Kidney (tissue), 14 donors: Measurements from ENCODE around the gene TMCC1. TPM values are rescaled to one million over a fixed set of nuclear protein-coding genes. Genes with fewer than 3 reads are reported as not detected.

Experiments
- DNase-seq, 5 donors: peaks; one replicate each; pipeline ENCODE4 v3.0.0-alpha.2; 2013 to 2020
- FAIRE-seq: peaks from 2 replicates; lab custom pipeline; 2012; peaks lifted over from hg19 to GRCh38; lab: Jason Lieb, UNC
- H3K27ac ChIP-seq, 2 donors: one replicate each; pipeline ENCODE4 v1.7.0; 2013; ENCODE audit warnings: low read depth in 2 of 2, low read length in 2 of 2, inconsistent platforms in 1 of 2
- H3K27me3 ChIP-seq: one replicate; pipeline ENCODE4 v1.7.1; 2013; ENCODE audit warnings: low read length, inconsistent platforms; ENCODE audit not compliant: control insufficient read depth, insufficient read depth
- H3K36me3 ChIP-seq, 3 donors: one replicate each; pipeline versions ENCODE4 v1.7.0 to v1.7.1; 2013; ENCODE audit warnings: low read length in 3 of 3, control low read depth in 1 of 3, inconsistent platforms in 1 of 3; ENCODE audit not compliant: insufficient read depth in 3 of 3, control insufficient read depth in 2 of 3
- H3K4me1 ChIP-seq, 3 donors: one replicate each; pipeline versions ENCODE4 v1.7.0 to v1.7.1; 2013; ENCODE audit warnings: low read length in 3 of 3, inconsistent platforms in 1 of 3, low read depth in 1 of 3; ENCODE audit not compliant: control insufficient read depth in 2 of 3, insufficient read depth in 2 of 3
- H3K4me3 ChIP-seq, 3 donors: one replicate each; pipeline versions ENCODE4 v1.7.0 to v1.8.1; 2013; ENCODE audit warnings: low read length in 3 of 3, control low read depth in 1 of 3, inconsistent platforms in 1 of 3
- H3K9ac ChIP-seq, 3 donors: one replicate each; pipeline versions ENCODE4 v1.7.0 to v1.7.1; 2013; ENCODE audit warnings: low read length in 3 of 3, control low read depth in 1 of 3, inconsistent platforms in 1 of 3
- H3K9me3 ChIP-seq, 3 donors: one replicate each; pipeline versions ENCODE4 v1.7.0 to v1.7.1; 2013; ENCODE audit warnings: low read length in 3 of 3, control low read depth in 1 of 3, inconsistent platforms in 1 of 3; ENCODE audit not compliant: control insufficient read depth in 2 of 3, insufficient read depth in 1 of 3
- intact Hi-C: fragments of 100-400 bp; cut with DNase I; formaldehyde crosslinking; loops from one replicate; pipeline ENCODE4 v1.11.1; 2022
- polyA plus RNA-seq: library from polyadenylated mRNA; stranded (reverse); fragments of 350-450 nt; fragmentation: Illumina TruSeq; extraction: RNeasy Lipid Tissue Mini Kit (QIAGEN cat#74804); gene quantifications from one replicate; pipeline ENCODE4 v1.2.3, GENCODE V29; 2014; ENCODE audit warnings: low read depth, low replicate concordance; ENCODE audit not compliant: insufficient read depth
- total RNA-seq: library from RNA; stranded (reverse); fragmentation: NEBNext Ultra II Directional; extraction: Animal tissue kit (Norgen Biotek cat#: 25700); gene quantifications from one replicate; pipeline ENCODE4 v1.2.1, GENCODE V29; 2021
- TF ChIP-seq, protein P1 (sequence below): IDR thresholded peaks from 3 replicates; pipeline ENCODE4 v1.5.1; 2012; ENCODE audit warnings: mild to moderate bottlenecking, moderate library complexity, borderline replicate concordance; ENCODE audit not compliant: insufficient read depth; ENCODE audit errors: extremely low read depth
- donor health status: control.
- donor health status: control.
- donor health status: control.
- donor health status: control.
- donor health status: control.
- donor health status: DM: yes; HTN: yes; CAD: no.
- donor health status: Normal renal cell carcinoma (clear cell type).

The TMCC1 gene
- total and polyA plus RNA-seq, 2 donors from 2014 or later, result 8.4 to 42.4 TPM

- no peaks in the 10 kb centered on the region for H3K9me3 ChIP-seq
- H3K4me1 ChIP-seq, result no peaks in the 10 kb centered on the region
- H3K27ac ChIP-seq, result no peak overlapping the region
- DNase-seq, result peak in 2 of 5 donors; percentile 19 to 23
- H3K27me3 ChIP-seq, result no peaks in the 10 kb centered on the region
- TF ChIP-seq, protein P1, sequence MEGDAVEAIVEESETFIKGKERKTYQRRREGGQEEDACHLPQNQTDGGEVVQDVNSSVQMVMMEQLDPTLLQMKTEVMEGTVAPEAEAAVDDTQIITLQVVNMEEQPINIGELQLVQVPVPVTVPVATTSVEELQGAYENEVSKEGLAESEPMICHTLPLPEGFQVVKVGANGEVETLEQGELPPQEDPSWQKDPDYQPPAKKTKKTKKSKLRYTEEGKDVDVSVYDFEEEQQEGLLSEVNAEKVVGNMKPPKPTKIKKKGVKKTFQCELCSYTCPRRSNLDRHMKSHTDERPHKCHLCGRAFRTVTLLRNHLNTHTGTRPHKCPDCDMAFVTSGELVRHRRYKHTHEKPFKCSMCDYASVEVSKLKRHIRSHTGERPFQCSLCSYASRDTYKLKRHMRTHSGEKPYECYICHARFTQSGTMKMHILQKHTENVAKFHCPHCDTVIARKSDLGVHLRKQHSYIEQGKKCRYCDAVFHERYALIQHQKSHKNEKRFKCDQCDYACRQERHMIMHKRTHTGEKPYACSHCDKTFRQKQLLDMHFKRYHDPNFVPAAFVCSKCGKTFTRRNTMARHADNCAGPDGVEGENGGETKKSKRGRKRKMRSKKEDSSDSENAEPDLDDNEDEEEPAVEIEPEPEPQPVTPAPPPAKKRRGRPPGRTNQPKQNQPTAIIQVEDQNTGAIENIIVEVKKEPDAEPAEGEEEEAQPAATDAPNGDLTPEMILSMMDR, result no peak
- H3K36me3 ChIP-seq, result no peaks in the 10 kb centered on the region
- intact Hi-C loops, result no loop called here
- no peak overlapping the region for H3K4me3 ChIP-seq
- no peak overlapping the region for H3K9ac ChIP-seq
- no peak for FAIRE-seq
Observed at GRCh38 chr3:129837065-129837642, 56.4 kb downstream of the TMCC1 start.

GRCh38 chr3:129836381-129837064 is 57.0 kb downstream of the TMCC1 start:
- no peak for FAIRE-seq
- intact Hi-C loops, result no loop called here

GRCh38 chr3:129835198-129835597 is 58.3 kb downstream of the TMCC1 start:
- Histone ChIP-seq H3K27ac (no peak overlapping the region), H3K4me3 (no peak overlapping the region), H3K9me3 (no peaks in the 10 kb centered on the region), H3K9ac (no peak overlapping the region), H3K4me1 (no peaks in the 10 kb centered on the region), H3K36me3 (no peaks in the 10 kb centered on the region), H3K27me3 (no peaks in the 10 kb centered on the region)
- no peak for FAIRE-seq
- intact Hi-C loops, result no loop called here
- no peak for DNase-seq
- TF ChIP-seq, protein P1, result no peak

More at GRCh38 chr3:129836381-129837064, 57.0 kb downstream of the TMCC1 start:
- Histone ChIP-seq H3K9me3 (no peaks in the 10 kb centered on the region), H3K27me3 (no peaks in the 10 kb centered on the region), H3K4me3 (no peak overlapping the region), H3K4me1 (no peaks in the 10 kb centered on the region), H3K27ac (no peak overlapping the region), H3K36me3 (no peaks in the 10 kb centered on the region), H3K9ac (no peak overlapping the region)
- TF ChIP-seq, protein P1, result no peak
- no peak for DNase-seq
